ENCODE results near the gene RUNX2. TPM values are rescaled to one million over a fixed set of nuclear protein-coding genes. Genes with fewer than 3 reads are reported as not detected.

Gene RUNX2
- total RNA-seq, 4 donors from 2014 or later, result 0.26 to 6.2 (median 2.1) TPM

GRCh38 chr6:45702849-45703739, 375.0 kb downstream of the RUNX2 start:
- no peak for TF ChIP-seq POLR2A (IDR thresholded peaks at IDR 0.05)
- no peak for TF ChIP-seq CTCF (IDR thresholded peaks at IDR 0.05)
- Histone ChIP-seq H3K27ac (no peak overlapping the region), H3K4me1 (no peaks in the 10 kb centered on the region), H3K4me3 (no peak overlapping the region), H3K36me3 (no peaks in the 10 kb centered on the region), H3K27me3 (no peaks in the 10 kb centered on the region), H3K9me3 (no peaks in the 10 kb centered on the region)
- no peak for DNase-seq
- intact Hi-C loops (cut with DNase I; ENCODE audit: low total_unique reads), result no loop called here

- no peak for DNase-seq
- Histone ChIP-seq H3K9me3 (no peaks in the 10 kb centered on the region), H3K4me3 (no peak overlapping the region), H3K27me3 (no peaks in the 10 kb centered on the region), H3K36me3 (no peaks in the 10 kb centered on the region), H3K4me1 (no peaks in the 10 kb centered on the region), H3K27ac (no peak overlapping the region)
- TF ChIP-seq POLR2A (IDR thresholded peaks at IDR 0.05), result no peak
- TF ChIP-seq CTCF (IDR thresholded peaks at IDR 0.05), result no peak
- intact Hi-C loops (cut with DNase I; ENCODE audit: low total_unique reads), result no loop called here
Observed at GRCh38 chr6:45704056-45704800, 376.1 kb downstream of the RUNX2 start.

GRCh38 chr6:45705137-45705855, 377.2 kb downstream of the RUNX2 start:
- TF ChIP-seq POLR2A (IDR thresholded peaks at IDR 0.05) (no peak), CTCF (IDR thresholded peaks at IDR 0.05) (no peak)

GRCh38 chr6:45706319-45706718, 378.2 kb downstream of the RUNX2 start:
- Histone ChIP-seq H3K9me3 (no peaks in the 10 kb centered on the region), H3K36me3 (no peaks in the 10 kb centered on the region), H3K4me3 (no peak overlapping the region), H3K27ac (no peak overlapping the region), H3K4me1 (no peaks in the 10 kb centered on the region), H3K27me3 (no peaks in the 10 kb centered on the region)
- no peak for DNase-seq
- no peak for TF ChIP-seq CTCF (IDR thresholded peaks at IDR 0.05)
- TF ChIP-seq POLR2A (IDR thresholded peaks at IDR 0.05), result no peak
- intact Hi-C loops (cut with DNase I; ENCODE audit: low total_unique reads), result no loop called here

More at GRCh38 chr6:45705137-45705855, 377.2 kb downstream of the RUNX2 start:
- Histone ChIP-seq H3K9me3 (no peaks in the 10 kb centered on the region), H3K36me3 (no peaks in the 10 kb centered on the region), H3K4me1 (no peaks in the 10 kb centered on the region), H3K4me3 (no peak overlapping the region), H3K27me3 (no peaks in the 10 kb centered on the region), H3K27ac (no peak overlapping the region)
- intact Hi-C loops (cut with DNase I; ENCODE audit: low total_unique reads), result no loop called here
- no peak for DNase-seq

Data from uterus (tissue), 4 donors.